ENCODE results near the gene MMP25. TPM values are rescaled to one million over a fixed set of nuclear protein-coding genes. Genes with fewer than 3 reads are reported as not detected.

MMP25 gene
- total RNA-seq, 2 experiments from 2014 or later, result 1.1 to 1.5 TPM

GRCh38 chr16:3046641-3047386 lies 453 bp downstream of the MMP25 start:
- ChIA-PET CTCF (interaction anchor here (1.9 to 6.0 kb wide), 2 partner anchors 16 to 83 kb away, joined by 16 to 99 read pairs; no protein-coding TSS in a partner anchor), POLR2A (interaction anchor here (0.8 to 2.2 kb wide), 5 partner anchors 10 to 19 kb away, joined by 3 to 7 read pairs (median 6); no protein-coding TSS in a partner anchor)
- Mint-ChIP-seq H3K4me1 (ENCODE audit: low read depth) (peaks cover 19% of the 10 kb centered on the region), H3K36me3 (ENCODE audit: low read depth) (no peaks in the 10 kb centered on the region), H3K4me3 (peak overlapping the region; percentile 38), H3K27ac (no peak overlapping the region), H3K27me3 (peaks cover 34% of the 10 kb centered on the region), H3K9me3 (no peaks in the 10 kb centered on the region)
- peak; percentile 38 for ATAC-seq
- intact Hi-C loops (cut with micrococcal nuclease), result no loop called here
- TF ChIP-seq CTCF (IDR thresholded peaks at IDR 0.05), result no peak
- DNase-seq, result peak; percentile 32

GRCh38 chr16:3047387-3047720 lies 993 bp downstream of the MMP25 start:
- ChIA-PET POLR2A (interaction anchor here (0.5 to 2.2 kb wide), 9 partner anchors 8 to 41 kb away, joined by 3 to 7 read pairs (median 5); partner anchors contain the start of gene TNFRSF12A), CTCF (interaction anchor here (1.2 to 6.0 kb wide), 4 partner anchors 12 to 82 kb away, joined by 4 to 99 read pairs (median 26); no protein-coding TSS in a partner anchor)
- no peaks in the 10 kb centered on the region for H3K9me3 Mint-ChIP-seq
- no peak overlapping the region for H3K4me3 Mint-ChIP-seq
- DNase-seq, result no peak
- ATAC-seq, result no peak
- H3K27me3 Mint-ChIP-seq, result peaks cover 30% of the 10 kb centered on the region
- peaks cover 2% of the 10 kb centered on the region for H3K36me3 Mint-ChIP-seq (ENCODE audit: low read depth)
- TF ChIP-seq CTCF (IDR thresholded peaks at IDR 0.05), result no peak
- peaks cover 21% of the 10 kb centered on the region for H3K4me1 Mint-ChIP-seq (ENCODE audit: low read depth)
- no peak overlapping the region for H3K27ac Mint-ChIP-seq
- intact Hi-C loops (cut with micrococcal nuclease), result no loop called here

GRCh38 chr16:3049921-3050481 lies 3.6 kb downstream of the MMP25 start:
- no peak overlapping the region for H3K4me3 Mint-ChIP-seq
- H3K27me3 Mint-ChIP-seq, result peaks cover 15% of the 10 kb centered on the region
- H3K4me1 Mint-ChIP-seq (ENCODE audit: low read depth), result peaks cover 30% of the 10 kb centered on the region
- DNase-seq (no peak), ATAC-seq (no peak)
- no peaks in the 10 kb centered on the region for H3K9me3 Mint-ChIP-seq
- TF ChIP-seq CTCF (IDR thresholded peaks at IDR 0.05), result no peak
- no peak overlapping the region for H3K27ac Mint-ChIP-seq
- intact Hi-C loops (cut with micrococcal nuclease), result no loop called here
- H3K36me3 Mint-ChIP-seq (ENCODE audit: low read depth), result peaks cover 14% of the 10 kb centered on the region
- ChIA-PET CTCF (interaction anchor here (1.6 to 6.0 kb wide), 3 partner anchors 9 to 80 kb away, joined by 4 to 99 read pairs (median 36); no protein-coding TSS in a partner anchor), POLR2A (interaction anchor here (1.3 to 2.8 kb wide), 3 partner anchors 9 to 49 kb away, joined by 4 to 9 read pairs (median 9); no protein-coding TSS in a partner anchor)

GRCh38 chr16:3050487-3050886 lies 4.1 kb downstream of the MMP25 start:
- DNase-seq, result no peak
- intact Hi-C loops (cut with micrococcal nuclease), result no loop called here
- Mint-ChIP-seq H3K4me3 (no peak overlapping the region), H3K27me3 (peaks cover 11% of the 10 kb centered on the region), H3K4me1 (ENCODE audit: low read depth) (peaks cover 31% of the 10 kb centered on the region), H3K9me3 (no peaks in the 10 kb centered on the region), H3K27ac (no peak overlapping the region), H3K36me3 (ENCODE audit: low read depth) (peaks cover 19% of the 10 kb centered on the region)
- no peak for ATAC-seq
- POLR2A ChIA-PET, result interaction anchor here (0.7 to 2.8 kb wide), 4 partner anchors 9 to 79 kb away, joined by 3 to 9 read pairs (median 6); no protein-coding TSS in a partner anchor
- TF ChIP-seq CTCF (IDR thresholded peaks at IDR 0.05), result no peak
- CTCF ChIA-PET, result interaction anchor here (1.6 to 6.0 kb wide), 3 partner anchors 9 to 79 kb away, joined by 4 to 99 read pairs (median 36); no protein-coding TSS in a partner anchor
